Measurements from ENCODE around the gene PABPC4L. TPM values are rescaled to one million over a fixed set of nuclear protein-coding genes. Genes with fewer than 3 reads are reported as not detected.

Gene PABPC4L
- total RNA-seq, 4 donors from 2014 or later: 0.17 to 0.48 (median 0.29) TPM

DNA sequence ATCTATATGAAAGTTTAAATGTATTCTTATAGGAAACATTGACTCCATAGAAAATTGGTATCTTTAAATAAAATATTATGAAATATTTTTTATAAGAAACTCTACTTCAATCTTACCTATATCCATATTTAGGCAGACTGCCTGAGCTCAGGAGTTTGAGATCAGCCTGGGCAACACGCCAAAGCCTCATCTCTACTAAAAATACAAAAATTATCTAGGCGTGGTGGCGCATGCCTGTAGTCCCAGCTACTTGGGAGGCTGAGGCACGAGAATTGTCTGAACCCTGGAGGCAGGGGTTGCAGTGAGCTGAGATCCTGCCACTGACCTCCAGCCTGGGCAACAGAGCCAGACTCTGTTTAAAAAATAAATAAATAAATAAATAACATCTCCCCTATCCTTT, 47.5 kb downstream of the PABPC4L start:
- no peaks in the 10 kb centered on the region for H3K27me3 ChIP-seq
- no peak overlapping the region for H3K4me3 ChIP-seq
- 75% methylated on average over 4 of the region's 4 CpGs for WGBS

DNA sequence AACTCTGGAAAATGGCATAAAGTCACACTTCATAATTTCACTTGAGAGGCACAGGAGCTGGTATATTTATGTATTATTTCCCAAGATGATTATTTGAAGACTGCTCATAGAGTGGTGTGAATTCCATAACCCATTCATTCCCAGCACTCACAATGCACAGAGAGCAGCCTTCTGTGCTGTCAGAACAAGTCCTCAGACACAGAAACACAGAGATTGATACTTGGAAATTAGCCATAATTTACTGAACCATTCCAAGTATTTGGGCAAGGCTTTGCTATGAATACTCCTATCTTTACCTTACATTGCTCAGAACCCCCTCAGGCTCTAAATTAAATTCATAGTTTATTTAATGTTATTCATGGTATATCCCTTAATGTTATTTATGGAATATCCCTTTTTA, 53.6 kb downstream of the PABPC4L start:
- H3K36me3 ChIP-seq: no peaks in the 10 kb centered on the region
- no peak overlapping the region for H3K4me3 ChIP-seq
- H3K4me1 ChIP-seq: no peaks in the 10 kb centered on the region
- H3K9me3 ChIP-seq: no peaks in the 10 kb centered on the region
- TF ChIP-seq EP300 (IDR thresholded peaks at IDR 0.05): no peak
- no peak for DNase-seq (ENCODE audit: low spot score in 2 of 2)
- H3K27ac ChIP-seq: no peak overlapping the region
- no peaks in the 10 kb centered on the region for H3K27me3 ChIP-seq

More for the DNA sequence above, 47.5 kb downstream of the PABPC4L start:
- Histone ChIP-seq H3K4me1 (no peaks in the 10 kb centered on the region), H3K36me3 (no peaks in the 10 kb centered on the region), H3K27ac (no peak overlapping the region), H3K9me3 (no peaks in the 10 kb centered on the region)
- no peak for DNase-seq (ENCODE audit: low spot score in 2 of 2)
- TF ChIP-seq POLR2A (IDR thresholded peaks at IDR 0.05): no peak
